Measurements from ENCODE around the gene MAPK8IP3. TPM values are rescaled to one million over a fixed set of nuclear protein-coding genes. Genes with fewer than 3 reads are reported as not detected.
A peak's percentile ranks its signal among the peaks of the same experiment; 100 is the strongest.

The MAPK8IP3 gene
- polyA plus RNA-seq, 2 donors = 21.6 to 73.8 TPM

- H3K4me1 ChIP-seq (ENCODE audit: control insufficient read depth in 2 of 2, insufficient read depth in 2 of 2, low read length in 1 of 2) = peaks cover 6 to 37% of the 10 kb centered on the region in 2 donors
- peak overlapping the region; percentile 92 to 97 for H3K27ac ChIP-seq (ENCODE audit: low read depth in 2 of 2, low read length in 1 of 2)
- H3K4me3 ChIP-seq (ENCODE audit: low read depth in 1 of 2, low read length in 2 of 2) = peak overlapping the region; percentile 78 to 93
- peaks cover 0 to 40% of the 10 kb centered on the region in 2 donors for H3K36me3 ChIP-seq (ENCODE audit: control insufficient read depth in 2 of 2, insufficient read depth in 2 of 2, low read length in 1 of 2)
- 77 to 88% methylated on average over 7 of the region's 7 CpGs for WGBS, 2 donors
- peaks cover 0 to 2% of the 10 kb centered on the region in 2 donors for H3K9me3 ChIP-seq (ENCODE audit: control insufficient read depth in 2 of 2, insufficient read depth in 1 of 2, low read depth in 1 of 2, low read length in 1 of 2)
- no peaks in the 10 kb centered on the region for H3K27me3 ChIP-seq (ENCODE audit: control insufficient read depth in 1 of 2, insufficient read depth in 2 of 2, low read length in 2 of 2)
These were observed 68.4 kb downstream of the MAPK8IP3 start for GRCh38 chr16:1774448-1774780.

DNA sequence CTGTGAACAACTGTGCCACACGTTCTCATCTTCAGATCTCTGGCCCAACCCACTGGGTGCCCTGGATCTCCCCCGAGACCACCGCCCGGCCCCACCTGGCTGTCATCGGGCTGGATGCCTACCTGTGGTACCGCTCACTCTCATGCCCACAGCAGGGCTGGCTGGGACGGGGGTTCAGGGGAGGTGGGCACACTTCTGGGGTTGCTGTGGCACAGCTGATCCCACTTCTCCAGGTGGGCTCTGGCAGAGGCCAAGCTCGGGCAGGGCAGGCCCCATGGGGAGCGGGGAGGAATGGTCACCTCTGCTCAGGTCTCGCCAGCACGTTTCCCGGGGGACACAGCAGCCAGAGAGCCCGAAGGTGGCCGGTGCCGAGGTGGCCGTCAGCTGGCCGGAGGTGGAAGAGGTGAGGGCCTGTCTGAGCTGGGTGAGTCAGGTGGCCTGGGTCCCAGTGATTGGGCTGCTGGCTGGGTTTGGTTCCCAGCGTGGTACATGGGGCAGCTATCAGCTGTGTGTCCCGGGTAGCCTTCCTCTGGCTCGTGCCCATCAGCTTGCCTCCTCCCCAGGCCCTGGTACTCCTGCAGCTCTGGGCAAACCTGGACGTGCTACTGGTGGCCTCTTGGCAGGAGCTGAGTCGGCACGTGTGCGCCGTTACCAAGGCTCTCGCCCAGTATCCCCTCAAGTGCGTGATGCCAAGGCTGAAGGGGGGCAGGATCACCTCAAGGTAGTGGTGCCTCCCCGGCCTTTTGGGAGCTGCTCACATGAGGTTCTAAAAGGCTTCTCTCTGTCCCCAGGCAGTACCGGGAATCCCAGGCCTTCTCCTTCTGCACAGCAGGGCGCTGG, 69.2 kb downstream of the MAPK8IP3 start:
- H3K4me3 ChIP-seq (ENCODE audit: low read depth in 1 of 2, low read length in 2 of 2) = no peak overlapping the region
- peaks cover 6 to 37% of the 10 kb centered on the region in 2 donors for H3K4me1 ChIP-seq (ENCODE audit: control insufficient read depth in 2 of 2, insufficient read depth in 2 of 2, low read length in 1 of 2)
- WGBS, 2 donors = 87 to 88% methylated on average over 30 of the region's 30 CpGs
- H3K9me3 ChIP-seq (ENCODE audit: control insufficient read depth in 2 of 2, insufficient read depth in 1 of 2, low read depth in 1 of 2, low read length in 1 of 2) = peaks cover 0 to 2% of the 10 kb centered on the region in 2 donors
- no peak overlapping the region for H3K27ac ChIP-seq (ENCODE audit: low read depth in 2 of 2, low read length in 1 of 2)
- H3K36me3 ChIP-seq (ENCODE audit: control insufficient read depth in 2 of 2, insufficient read depth in 2 of 2, low read length in 1 of 2) = peaks cover 0 to 43% of the 10 kb centered on the region in 2 donors
- H3K27me3 ChIP-seq (ENCODE audit: control insufficient read depth in 1 of 2, insufficient read depth in 2 of 2, low read length in 2 of 2) = no peaks in the 10 kb centered on the region

DNA sequence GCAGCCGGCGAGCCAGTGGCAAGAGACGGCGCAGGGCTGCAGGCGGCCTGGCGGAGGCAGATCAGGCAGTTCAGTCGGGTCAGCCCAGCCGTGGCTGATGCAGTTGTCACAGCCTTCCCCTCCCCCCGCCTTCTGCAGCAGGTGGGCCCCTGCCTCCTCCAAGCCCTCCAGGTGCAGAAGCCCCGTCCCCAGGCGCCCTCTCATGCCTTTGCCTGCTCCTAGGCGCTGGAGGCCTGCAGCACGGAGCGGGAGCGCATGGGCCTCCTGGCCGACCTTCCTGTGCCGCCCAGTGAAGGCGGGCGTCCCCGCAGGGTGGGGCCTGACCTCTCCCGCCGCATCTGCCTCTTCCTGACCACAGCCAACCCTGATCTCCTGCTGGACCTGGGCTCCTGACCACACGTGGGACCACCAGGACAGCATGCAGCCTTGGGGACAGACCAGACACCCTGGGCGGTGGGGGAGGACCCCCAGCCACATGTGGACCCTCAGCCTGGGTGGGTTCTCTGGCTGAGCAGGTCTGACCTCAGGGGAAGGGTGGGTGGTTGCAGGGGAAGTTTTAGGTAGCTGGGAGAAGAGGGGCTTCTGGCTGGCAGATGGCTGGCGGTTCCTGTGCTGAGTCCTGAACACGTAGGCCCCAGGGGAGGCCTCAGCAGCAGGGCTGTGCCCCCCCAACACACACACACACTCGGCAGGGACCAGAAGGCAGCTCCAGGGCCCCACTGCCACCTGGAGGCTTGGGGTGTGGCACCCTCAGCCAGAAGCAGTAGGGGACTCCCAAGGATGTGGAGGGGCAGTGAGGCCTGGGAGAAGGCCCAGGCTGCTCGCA, 70.1 kb downstream of the MAPK8IP3 start:
- 80 to 85% methylated on average over 28 of the region's 28 CpGs for WGBS, 2 donors
- Histone ChIP-seq H3K27me3 (ENCODE audit: control insufficient read depth in 1 of 2, insufficient read depth in 2 of 2, low read length in 2 of 2) (no peaks in the 10 kb centered on the region), H3K4me3 (ENCODE audit: low read depth in 1 of 2, low read length in 2 of 2) (no peak overlapping the region), H3K4me1 (ENCODE audit: control insufficient read depth in 2 of 2, insufficient read depth in 2 of 2, low read length in 1 of 2) (peaks cover 6 to 34% of the 10 kb centered on the region in 2 donors), H3K9me3 (ENCODE audit: control insufficient read depth in 2 of 2, insufficient read depth in 1 of 2, low read depth in 1 of 2, low read length in 1 of 2) (peaks cover 0 to 2% of the 10 kb centered on the region in 2 donors), H3K27ac (ENCODE audit: low read depth in 2 of 2, low read length in 1 of 2) (no peak overlapping the region), H3K36me3 (ENCODE audit: control insufficient read depth in 2 of 2, insufficient read depth in 2 of 2, low read length in 1 of 2) (peaks cover 0 to 46% of the 10 kb centered on the region in 2 donors)

GRCh38 chr16:1776672-1776955, 70.6 kb downstream of the MAPK8IP3 start:
- no peaks in the 10 kb centered on the region for H3K27me3 ChIP-seq (ENCODE audit: control insufficient read depth in 1 of 2, insufficient read depth in 2 of 2, low read length in 2 of 2)
- H3K4me1 ChIP-seq (ENCODE audit: control insufficient read depth in 2 of 2, insufficient read depth in 2 of 2, low read length in 1 of 2) = peaks cover 10 to 38% of the 10 kb centered on the region in 2 donors
- no peak overlapping the region for H3K4me3 ChIP-seq (ENCODE audit: low read depth in 1 of 2, low read length in 2 of 2)
- 83 to 85% methylated on average over 13 of the region's 13 CpGs for WGBS, 2 donors
- peaks cover 0 to 47% of the 10 kb centered on the region in 2 donors for H3K36me3 ChIP-seq (ENCODE audit: control insufficient read depth in 2 of 2, insufficient read depth in 2 of 2, low read length in 1 of 2)
- H3K9me3 ChIP-seq (ENCODE audit: control insufficient read depth in 2 of 2, insufficient read depth in 1 of 2, low read depth in 1 of 2, low read length in 1 of 2) = peaks cover 0 to 2% of the 10 kb centered on the region in 2 donors
- H3K27ac ChIP-seq (ENCODE audit: low read depth in 2 of 2, low read length in 1 of 2) = no peak overlapping the region

- 89 to 92% methylated on average over 22 of the region's 22 CpGs for WGBS, 2 donors
- H3K9me3 ChIP-seq (ENCODE audit: control insufficient read depth in 2 of 2, insufficient read depth in 1 of 2, low read depth in 1 of 2, low read length in 1 of 2) = peaks cover 0 to 2% of the 10 kb centered on the region in 2 donors
- H3K4me1 ChIP-seq (ENCODE audit: control insufficient read depth in 2 of 2, insufficient read depth in 2 of 2, low read length in 1 of 2) = peaks cover 10 to 35% of the 10 kb centered on the region in 2 donors
- H3K27me3 ChIP-seq (ENCODE audit: control insufficient read depth in 1 of 2, insufficient read depth in 2 of 2, low read length in 2 of 2) = no peaks in the 10 kb centered on the region
- peak overlapping the region in 1 of 2 donors; percentile 65 for H3K27ac ChIP-seq (ENCODE audit: low read depth in 2 of 2, low read length in 1 of 2)
- H3K36me3 ChIP-seq (ENCODE audit: control insufficient read depth in 2 of 2, insufficient read depth in 2 of 2, low read length in 1 of 2) = peaks cover 0 to 45% of the 10 kb centered on the region in 2 donors
- no peak overlapping the region for H3K4me3 ChIP-seq (ENCODE audit: low read depth in 1 of 2, low read length in 2 of 2)
These were observed 71.0 kb downstream of the MAPK8IP3 start for GRCh38 chr16:1776991-1777374.

GRCh38 chr16:1777375-1778199, 71.6 kb downstream of the MAPK8IP3 start:
- H3K27ac ChIP-seq (ENCODE audit: low read depth in 2 of 2, low read length in 1 of 2) = peak overlapping the region in 1 of 2 donors; percentile 65
- H3K27me3 ChIP-seq (ENCODE audit: control insufficient read depth in 1 of 2, insufficient read depth in 2 of 2, low read length in 2 of 2) = no peaks in the 10 kb centered on the region
- H3K9me3 ChIP-seq (ENCODE audit: control insufficient read depth in 2 of 2, insufficient read depth in 1 of 2, low read depth in 1 of 2, low read length in 1 of 2) = peaks cover 0 to 2% of the 10 kb centered on the region in 2 donors
- peaks cover 0 to 44% of the 10 kb centered on the region in 2 donors for H3K36me3 ChIP-seq (ENCODE audit: control insufficient read depth in 2 of 2, insufficient read depth in 2 of 2, low read length in 1 of 2)
- H3K4me1 ChIP-seq (ENCODE audit: control insufficient read depth in 2 of 2, insufficient read depth in 2 of 2, low read length in 1 of 2) = peaks cover 10 to 32% of the 10 kb centered on the region in 2 donors
- H3K4me3 ChIP-seq (ENCODE audit: low read depth in 1 of 2, low read length in 2 of 2) = no peak overlapping the region
- 76 to 78% methylated on average over 35 to 36 of the region's 36 CpGs for WGBS, 2 donors

DNA sequence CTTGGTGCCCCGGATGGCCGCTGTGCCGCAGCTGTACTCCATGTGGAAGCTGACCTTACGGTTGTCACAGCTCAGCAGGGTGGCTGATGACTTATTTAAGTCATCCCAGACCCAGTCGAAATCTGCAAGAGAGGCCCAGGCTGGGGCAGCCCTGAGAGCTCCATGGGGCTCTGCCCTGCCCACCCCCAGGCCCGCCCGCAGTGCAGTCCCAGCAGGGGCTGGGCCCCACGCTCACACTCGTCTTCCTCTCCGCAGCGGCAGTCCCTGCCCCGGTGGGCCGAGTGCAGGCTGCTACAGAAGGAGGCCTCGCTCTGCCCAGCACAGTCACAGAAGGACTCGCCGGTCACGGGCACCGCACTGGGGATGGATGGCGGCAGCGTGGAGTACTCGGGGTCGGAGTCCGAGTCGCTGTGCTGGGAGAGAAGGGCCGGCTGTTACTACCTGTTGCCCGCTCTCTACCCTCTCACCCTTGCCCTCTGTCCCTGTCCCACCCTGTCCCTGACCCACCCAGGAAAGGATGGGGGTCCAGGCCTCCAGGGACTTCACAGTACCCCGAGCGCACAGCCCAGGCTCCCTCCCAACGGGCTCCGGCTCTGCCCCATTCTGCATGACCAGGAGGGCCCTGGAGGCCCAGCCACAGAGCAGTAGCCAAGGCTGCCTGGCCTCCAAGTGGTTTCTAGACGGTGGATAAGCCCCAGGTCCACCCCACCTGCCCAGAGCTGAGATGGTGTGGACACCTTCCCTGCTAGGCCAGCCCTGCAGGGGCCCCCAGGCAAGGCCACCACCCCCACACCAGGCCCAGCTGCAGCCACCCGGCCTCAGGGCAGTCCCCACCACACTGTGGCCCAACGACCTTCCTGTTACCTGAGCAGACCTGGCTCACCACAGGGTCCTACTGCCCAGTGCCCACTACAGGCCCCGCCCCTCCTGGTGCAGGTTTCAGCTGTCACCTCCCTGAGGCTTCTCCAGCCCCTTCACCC, 72.5 kb downstream of the MAPK8IP3 start:
- no peaks in the 10 kb centered on the region for H3K27me3 ChIP-seq (ENCODE audit: control insufficient read depth in 1 of 2, insufficient read depth in 2 of 2, low read length in 2 of 2)
- peaks cover 0 to 44% of the 10 kb centered on the region in 2 donors for H3K36me3 ChIP-seq (ENCODE audit: control insufficient read depth in 2 of 2, insufficient read depth in 2 of 2, low read length in 1 of 2)
- H3K27ac ChIP-seq (ENCODE audit: low read depth in 2 of 2, low read length in 1 of 2) = no peak overlapping the region
- peaks cover 10 to 32% of the 10 kb centered on the region in 2 donors for H3K4me1 ChIP-seq (ENCODE audit: control insufficient read depth in 2 of 2, insufficient read depth in 2 of 2, low read length in 1 of 2)
- 83 to 85% methylated on average over 32 to 34 of the region's 34 CpGs for WGBS, 2 donors
- peaks cover 0 to 2% of the 10 kb centered on the region in 2 donors for H3K9me3 ChIP-seq (ENCODE audit: control insufficient read depth in 2 of 2, insufficient read depth in 1 of 2, low read depth in 1 of 2, low read length in 1 of 2)
- no peak overlapping the region for H3K4me3 ChIP-seq (ENCODE audit: low read depth in 1 of 2, low read length in 2 of 2)

- peaks cover 0 to 2% of the 10 kb centered on the region in 2 donors for H3K9me3 ChIP-seq (ENCODE audit: control insufficient read depth in 2 of 2, insufficient read depth in 1 of 2, low read depth in 1 of 2, low read length in 1 of 2)
- no peaks in the 10 kb centered on the region for H3K27me3 ChIP-seq (ENCODE audit: control insufficient read depth in 1 of 2, insufficient read depth in 2 of 2, low read length in 2 of 2)
- H3K36me3 ChIP-seq (ENCODE audit: control insufficient read depth in 2 of 2, insufficient read depth in 2 of 2, low read length in 1 of 2) = peaks cover 0 to 44% of the 10 kb centered on the region in 2 donors
- WGBS, 2 donors = 79 to 80% methylated on average over 8 of the region's 8 CpGs
- peak overlapping the region; percentile 5 to 16 for H3K4me3 ChIP-seq (ENCODE audit: low read depth in 1 of 2, low read length in 2 of 2)
- peak overlapping the region; percentile 4 to 59 for H3K27ac ChIP-seq (ENCODE audit: low read depth in 2 of 2, low read length in 1 of 2)
- H3K4me1 ChIP-seq (ENCODE audit: control insufficient read depth in 2 of 2, insufficient read depth in 2 of 2, low read length in 1 of 2) = peaks cover 12 to 28% of the 10 kb centered on the region in 2 donors
These were observed 73.3 kb downstream of the MAPK8IP3 start for GRCh38 chr16:1779234-1779701.

Measured in esophagus (tissue), 2 donors.